Measurements from ENCODE around the gene NUP93.
A peak's percentile ranks its signal among the peaks of the same experiment; 100 is the strongest.

The NUP93 gene

GRCh38 chr16:56787167-56787566, 57.2 kb downstream of the NUP93 start:
- DNase-seq (ENCODE audit: low spot score) (no peak), ATAC-seq (ENCODE audit: low read depth) (no peak)
- no peak for TF ChIP-seq CTCF (IDR thresholded peaks at IDR 0.05; ENCODE audit: poor library complexity, severe bottlenecking)
- Histone ChIP-seq H3K27ac (ENCODE audit: poor library complexity, severe bottlenecking) (no peak overlapping the region), H3K27me3 (ENCODE audit: insufficient read depth, poor library complexity, severe bottlenecking) (no peaks in the 10 kb centered on the region), H3K4me1 (ENCODE audit: insufficient read depth, poor library complexity, severe bottlenecking) (no peaks in the 10 kb centered on the region), H3K36me3 (ENCODE audit: low read depth) (no peaks in the 10 kb centered on the region), H3K9me3 (ENCODE audit: severe bottlenecking) (no peaks in the 10 kb centered on the region), H3K4me3 (ENCODE audit: severe bottlenecking) (no peak overlapping the region)

GRCh38 chr16:56788435-56788834, 58.5 kb downstream of the NUP93 start:
- Histone ChIP-seq H3K4me1 (ENCODE audit: insufficient read depth, poor library complexity, severe bottlenecking) (no peaks in the 10 kb centered on the region), H3K27me3 (ENCODE audit: insufficient read depth, poor library complexity, severe bottlenecking) (no peaks in the 10 kb centered on the region), H3K4me3 (ENCODE audit: severe bottlenecking) (no peak overlapping the region), H3K36me3 (ENCODE audit: low read depth) (no peaks in the 10 kb centered on the region), H3K27ac (ENCODE audit: poor library complexity, severe bottlenecking) (no peak overlapping the region), H3K9me3 (ENCODE audit: severe bottlenecking) (no peaks in the 10 kb centered on the region)
- DNase-seq (ENCODE audit: low spot score), result no peak
- ATAC-seq (ENCODE audit: low read depth), result no peak
- TF ChIP-seq CTCF (IDR thresholded peaks at IDR 0.05; ENCODE audit: poor library complexity, severe bottlenecking), result no peak

GRCh38 chr16:56789360-56789759, 59.4 kb downstream of the NUP93 start:
- ATAC-seq (ENCODE audit: low read depth) (peak; percentile 84), DNase-seq (ENCODE audit: low spot score) (no peak)
- Histone ChIP-seq H3K4me3 (ENCODE audit: severe bottlenecking) (no peak overlapping the region), H3K27ac (ENCODE audit: poor library complexity, severe bottlenecking) (no peak overlapping the region), H3K27me3 (ENCODE audit: insufficient read depth, poor library complexity, severe bottlenecking) (no peaks in the 10 kb centered on the region), H3K4me1 (ENCODE audit: insufficient read depth, poor library complexity, severe bottlenecking) (no peaks in the 10 kb centered on the region), H3K36me3 (ENCODE audit: low read depth) (0 out of 2 replicates have a peak, but pooled peaks cover 3% of the 10 kb centered on the region), H3K9me3 (ENCODE audit: severe bottlenecking) (no peaks in the 10 kb centered on the region)
- TF ChIP-seq CTCF (IDR thresholded peaks at IDR 0.05; ENCODE audit: poor library complexity, severe bottlenecking), result peak; percentile 72

GRCh38 chr16:56792967-56793366, 63.0 kb downstream of the NUP93 start:
- no peaks in the 10 kb centered on the region for H3K27me3 ChIP-seq (ENCODE audit: insufficient read depth, poor library complexity, severe bottlenecking)
- no peak for DNase-seq (ENCODE audit: low spot score)

More at GRCh38 chr16:56792967-56793366, 63.0 kb downstream of the NUP93 start:
- ATAC-seq (ENCODE audit: low read depth), result no peak
- Histone ChIP-seq H3K27ac (ENCODE audit: poor library complexity, severe bottlenecking) (no peak overlapping the region), H3K36me3 (ENCODE audit: low read depth) (0 out of 2 replicates have a peak, but pooled peaks cover 3% of the 10 kb centered on the region), H3K9me3 (ENCODE audit: severe bottlenecking) (no peaks in the 10 kb centered on the region), H3K4me1 (ENCODE audit: insufficient read depth, poor library complexity, severe bottlenecking) (no peaks in the 10 kb centered on the region), H3K4me3 (ENCODE audit: severe bottlenecking) (no peak overlapping the region)
- TF ChIP-seq CTCF (IDR thresholded peaks at IDR 0.05; ENCODE audit: poor library complexity, severe bottlenecking), result no peak

All from RWPE2 (cell line).